ENCODE results near the gene KRTAP9-6.

KRTAP9-6 gene

GRCh38 chr17:41301916-41302901 is 37.0 kb downstream of the KRTAP9-6 start, which contains the start of gene KRTAP29-1:
Gene KRTAP29-1 (minus strand): TSS chr17:41302851. CDS start chr17:41302851, 0 bp downstream.
- Histone ChIP-seq H3K27ac (ENCODE audit: low read depth, low read length) (no peak within 1 kb of the TSS), H3K9me2 (replicated peaks; ENCODE audit: insufficient read depth, low read length) (no peaks in the 10 kb centered on the region), H3K4me2 (ENCODE audit: low read depth, low read length, poor library complexity, severe bottlenecking) (no peak within 1 kb of the TSS), H3K27me3 (ENCODE audit: low read length) (no peaks in the 10 kb centered on the region), H2AFZ (ENCODE audit: low read depth, low read length, severe bottlenecking) (no peak within 1 kb of the TSS), H4K20me1 (ENCODE audit: low read depth, low read length) (no peaks in the 10 kb centered on the region), H3F3A (ENCODE audit: insufficient read depth) (no peaks in the 10 kb centered on the region), H3K9ac (ENCODE audit: low read length) (no peak within 1 kb of the TSS), H3K79me2 (ENCODE audit: insufficient read depth, low read length) (no peaks in the 10 kb centered on the region), H3K4me3 (ENCODE audit: insufficient read depth, low read length, poor library complexity, severe bottlenecking) (no peak within 1 kb of the TSS), H3K9me3 (ENCODE audit: insufficient read depth, low read length) (no peaks in the 10 kb centered on the region), H3K36me3 (ENCODE audit: low read length) (no peaks in the 10 kb centered on the region)
- no peak for TF ChIP-seq CTCF (IDR thresholded peaks at IDR 0.05; ENCODE audit: insufficient read depth, low read length, poor library complexity, severe bottlenecking)
- no peak for TF ChIP-seq EZH2phosphoT487 (conservative IDR thresholded peaks at IDR 0.05; ENCODE audit: low read length)

DNA sequence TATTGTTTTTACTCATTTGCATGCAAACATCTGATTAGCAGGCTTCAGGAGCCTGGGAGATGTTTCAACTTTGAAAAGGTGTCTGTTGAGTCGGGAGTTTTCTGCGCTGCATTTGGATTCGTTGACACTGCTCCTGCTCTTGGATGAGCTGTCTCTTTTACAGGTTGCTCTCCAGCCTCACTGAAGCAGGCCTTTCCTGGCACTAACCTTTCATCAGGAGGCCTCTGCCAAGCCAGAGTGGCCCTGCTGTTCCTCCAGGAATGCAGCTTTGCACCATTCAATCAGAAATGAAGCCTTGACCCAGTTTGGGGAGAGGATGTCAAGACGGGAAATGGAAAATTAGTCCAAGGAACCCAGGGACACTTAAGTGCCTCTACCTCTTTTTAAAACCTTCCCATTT is 37.8 kb downstream of the KRTAP9-6 start:
- no peaks in the 10 kb centered on the region for H3K9me2 ChIP-seq (replicated peaks; ENCODE audit: insufficient read depth, low read length)
- H4K20me1 ChIP-seq (ENCODE audit: low read depth, low read length): no peaks in the 10 kb centered on the region
- H3K4me2 ChIP-seq (ENCODE audit: low read depth, low read length, poor library complexity, severe bottlenecking): no peak overlapping the region
- H3K36me3 ChIP-seq (ENCODE audit: low read length): no peaks in the 10 kb centered on the region
- H3K9me3 ChIP-seq (ENCODE audit: insufficient read depth, low read length): no peaks in the 10 kb centered on the region
- H3K27me3 ChIP-seq (ENCODE audit: low read length): no peaks in the 10 kb centered on the region
- H3K79me2 ChIP-seq (ENCODE audit: insufficient read depth, low read length): no peaks in the 10 kb centered on the region
- TF ChIP-seq CTCF (IDR thresholded peaks at IDR 0.05; ENCODE audit: insufficient read depth, low read length, poor library complexity, severe bottlenecking) (no peak), EZH2phosphoT487 (conservative IDR thresholded peaks at IDR 0.05; ENCODE audit: low read length) (no peak)
- H3K9ac ChIP-seq (ENCODE audit: low read length): no peak overlapping the region
- no peak overlapping the region for H2AFZ ChIP-seq (ENCODE audit: low read depth, low read length, severe bottlenecking)
- no peaks in the 10 kb centered on the region for H3F3A ChIP-seq (ENCODE audit: insufficient read depth)
- H3K27ac ChIP-seq (ENCODE audit: low read depth, low read length): no peak overlapping the region
- no peak overlapping the region for H3K4me3 ChIP-seq (ENCODE audit: insufficient read depth, low read length, poor library complexity, severe bottlenecking)

DNA sequence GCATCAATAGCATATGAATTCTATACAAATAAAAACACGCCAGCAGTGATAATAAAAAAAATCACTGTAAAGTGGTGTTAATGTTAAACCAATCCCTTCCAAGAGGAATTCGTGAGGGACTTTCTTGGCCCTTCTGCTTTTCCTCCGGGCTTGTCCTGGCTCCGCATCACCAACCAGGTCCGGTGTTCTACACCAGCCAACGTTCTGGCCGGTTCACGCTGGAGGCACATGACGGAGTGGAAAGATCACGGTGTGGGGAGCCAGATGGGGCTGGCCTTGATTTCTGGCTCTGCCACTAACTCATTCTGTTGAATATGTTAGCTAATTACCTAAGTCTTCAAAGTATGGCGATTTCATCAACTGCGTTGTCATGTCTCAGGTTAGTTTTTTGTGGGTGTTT is 38.9 kb downstream of the KRTAP9-6 start:
- no peaks in the 10 kb centered on the region for H4K20me1 ChIP-seq (ENCODE audit: low read depth, low read length)
- no peaks in the 10 kb centered on the region for H3K9me3 ChIP-seq (ENCODE audit: insufficient read depth, low read length)
- no peak overlapping the region for H3K27ac ChIP-seq (ENCODE audit: low read depth, low read length)
- H3K4me2 ChIP-seq (ENCODE audit: low read depth, low read length, poor library complexity, severe bottlenecking): no peak overlapping the region
- TF ChIP-seq EZH2phosphoT487 (conservative IDR thresholded peaks at IDR 0.05; ENCODE audit: low read length): no peak
- TF ChIP-seq CTCF (IDR thresholded peaks at IDR 0.05; ENCODE audit: insufficient read depth, low read length, poor library complexity, severe bottlenecking): no peak
- no peaks in the 10 kb centered on the region for H3K79me2 ChIP-seq (ENCODE audit: insufficient read depth, low read length)
- H3K27me3 ChIP-seq (ENCODE audit: low read length): no peaks in the 10 kb centered on the region
- H3K4me3 ChIP-seq (ENCODE audit: insufficient read depth, low read length, poor library complexity, severe bottlenecking): no peak overlapping the region
- no peaks in the 10 kb centered on the region for H3K36me3 ChIP-seq (ENCODE audit: low read length)
- H3K9ac ChIP-seq (ENCODE audit: low read length): no peak overlapping the region
- no peak overlapping the region for H2AFZ ChIP-seq (ENCODE audit: low read depth, low read length, severe bottlenecking)
- peaks cover 10% of the 10 kb centered on the region for H3F3A ChIP-seq (ENCODE audit: insufficient read depth)
- no peaks in the 10 kb centered on the region for H3K9me2 ChIP-seq (replicated peaks; ENCODE audit: insufficient read depth, low read length)
